CD4-positive, alpha-beta T cell (primary cell): Measurements from ENCODE around the gene ANKHD1. TPM values are rescaled to one million over a fixed set of nuclear protein-coding genes. Genes with fewer than 3 reads are reported as not detected.

ENCODE experiments used
- ATAC-seq: fragments of 200-7000 bp; cut with Tn5 transposase; one replicate; pipeline ENCODE4 v1.10.0; 2022; ENCODE audit warnings: mild to moderate bottlenecking; ENCODE audit not compliant: poor library complexity
- CTCF ChIA-PET: fragments of 350-600 bp; sonication (Branson Sonifier 250); formaldehyde crosslinking; loops from one replicate; lab custom pipeline; 2021; ENCODE audit warnings: antibody characterized with exemption, inconsistent platforms; lab: Charles Lee
- POLR2A ChIA-PET: fragments of 350-600 bp; sonication (Branson Sonifier 250); formaldehyde crosslinking; loops from one replicate; lab custom pipeline; 2021; ENCODE audit warnings: antibody characterized with exemption, inconsistent platforms; lab: Charles Lee
- DNase-seq, 14 experiments: peaks; one replicate each; pipeline ENCODE4 v3.0.0-alpha.2; 2013 to 2020; ENCODE audit warnings: mixed read lengths in 2 of 14
- H3K27ac ChIP-seq, 2 donors: one replicate each; pipeline versions ENCODE4 v1.5.1 to v1.7.0; 2013; ENCODE audit warnings: low read length in 2 of 2, low read depth in 1 of 2, mild to moderate bottlenecking in 1 of 2
- H3K27me3 ChIP-seq, 2 experiments: 1 replicate in 1 of 2; 2 replicates in 1 of 2; pipeline versions ENCODE4 v1.6.1 to v1.7.0; 2013; ENCODE audit warnings: low read length in 2 of 2, control low read depth in 1 of 2, mild to moderate bottlenecking in 1 of 2, moderate library complexity in 1 of 2; ENCODE audit not compliant: insufficient read depth in 2 of 2, control insufficient read depth in 1 of 2
- H3K36me3 ChIP-seq: one replicate; pipeline ENCODE4 v1.6.1; 2013; ENCODE audit warnings: low read length, control low read depth; ENCODE audit not compliant: insufficient read depth
- H3K4me1 ChIP-seq: one replicate; pipeline ENCODE4 v1.6.1; 2013; ENCODE audit warnings: low read length, control low read depth; ENCODE audit not compliant: insufficient read depth
- H3K4me3 ChIP-seq: one replicate; pipeline ENCODE4 v1.5.1; 2013; ENCODE audit warnings: mild to moderate bottlenecking, low read length, moderate library complexity
- H3K9me3 ChIP-seq, 2 experiments: 1 replicate in 1 of 2; 2 replicates in 1 of 2; pipeline versions ENCODE4 v1.6.1 to v1.7.0; 2013; ENCODE audit warnings: low read length in 2 of 2, mild to moderate bottlenecking in 2 of 2, control low read depth in 1 of 2, moderate library complexity in 1 of 2; ENCODE audit not compliant: control insufficient read depth in 1 of 2, insufficient read depth in 1 of 2
- H3K27ac Mint-ChIP-seq: one replicate; pipeline ENCODE4 v1.8.0; 2020; ENCODE audit warnings: mixed read lengths
- H3K27me3 Mint-ChIP-seq: one replicate; pipeline ENCODE4 v1.8.0; 2021; ENCODE audit warnings: mixed read lengths
- H3K36me3 Mint-ChIP-seq: one replicate; pipeline ENCODE4 v1.8.0; 2021; ENCODE audit warnings: low read depth, mixed read lengths
- H3K4me1 Mint-ChIP-seq: one replicate; pipeline ENCODE4 v1.8.0; 2021; ENCODE audit warnings: low read depth, mixed read lengths
- H3K4me3 Mint-ChIP-seq: one replicate; pipeline ENCODE4 v1.8.0; 2020; ENCODE audit warnings: mild to moderate bottlenecking, mixed read lengths
- H3K9me3 Mint-ChIP-seq: one replicate; pipeline ENCODE4 v1.8.0; 2020; ENCODE audit warnings: mixed read lengths
- CTCF ChIP-seq: fragments of 200-600 bp; IDR thresholded peaks from one replicate; pipeline ENCODE4 v1.8.0; 2022; ENCODE audit warnings: antibody characterized with exemption, mild to moderate bottlenecking
- intact Hi-C, 2 experiments: fragments of 100-400 bp; cut with DNase I in 1 of 2; cut with micrococcal nuclease in 1 of 2; formaldehyde crosslinking; loops; one replicate each; pipeline versions ENCODE4 v1.15.1 to v1.9.0; 2023 to 2025; cut with DNase I, micrococcal nuclease
- total RNA-seq, 174 experiments: library from RNA in 2 of 174; stranded (reverse) in 2 of 174; gene quantifications; one replicate each; pipeline ENCODE4 v1.2.3 and lab custom pipeline; 2021 to 2026

Gene ANKHD1
- total RNA-seq, 2 experiments from 2014 or later, result 202 to 212 TPM

- H3K4me3 ChIP-seq, result peak overlapping the region; percentile 29
- DNase-seq, result no peak
- CTCF ChIA-PET, result interaction anchor here (1.2 kb wide), 1 partner anchor 21 kb away, joined by 4 read pairs; the partner anchor contains the start of gene EIF4EBP3
Measured at GRCh38 chr5:140568443-140569063, 166.9 kb downstream of the ANKHD1 start.

GRCh38 chr5:140569197-140569596 lies 167.6 kb downstream of the ANKHD1 start:
- H3K36me3 Mint-ChIP-seq, result peaks cover 57% of the 10 kb centered on the region
- CTCF ChIA-PET, result interaction anchor here (0.9 to 1.2 kb wide), 2 partner anchors 18 to 22 kb away, joined by 3 to 4 read pairs; partner anchors contain the start of gene EIF4EBP3
- Histone ChIP-seq H3K4me1 (peaks cover 54% of the 10 kb centered on the region), H3K36me3 (peaks cover 37% of the 10 kb centered on the region), H3K27me3 (no peaks in the 10 kb centered on the region), H3K9me3 (no peaks in the 10 kb centered on the region), H3K27ac (peak overlapping the region; percentile 58 to 88), H3K4me3 (peak overlapping the region; percentile 29)
- POLR2A ChIA-PET, result interaction anchor here (1.6 to 2.2 kb wide), 4 partner anchors 12 to 168 kb away, joined by 8 to 9 read pairs (median 8); partner anchors contain the start of genes ANKHD1, EIF4EBP3, IK and NDUFA2
- no peak for TF ChIP-seq CTCF
- intact Hi-C loops, result loop anchor here in 1 of 2 experiments (5.0 to 10.0 kb wide), 4 partner anchors 128 to 462 kb away; partner anchors contain the start of gene CYSTM1
- H3K27me3 Mint-ChIP-seq, result no peaks in the 10 kb centered on the region
- H3K4me1 Mint-ChIP-seq, result peaks cover 58% of the 10 kb centered on the region
- H3K9me3 Mint-ChIP-seq, result no peaks in the 10 kb centered on the region
- DNase-seq, result peak in 3 of 14 experiments; percentile 57 to 67 (median 62)
- peak overlapping the region; percentile 97 for H3K27ac Mint-ChIP-seq
- H3K4me3 Mint-ChIP-seq, result peak overlapping the region; percentile 84
- no peak for ATAC-seq

More at GRCh38 chr5:140568443-140569063, 166.9 kb downstream of the ANKHD1 start:
- H3K27me3 ChIP-seq, result no peaks in the 10 kb centered on the region
- Mint-ChIP-seq H3K36me3 (peaks cover 62% of the 10 kb centered on the region), H3K4me3 (peak overlapping the region; percentile 84), H3K9me3 (no peaks in the 10 kb centered on the region), H3K27ac (peak overlapping the region; percentile 97), H3K4me1 (peaks cover 64% of the 10 kb centered on the region), H3K27me3 (no peaks in the 10 kb centered on the region)
- H3K4me1 ChIP-seq, result peaks cover 60% of the 10 kb centered on the region
- H3K36me3 ChIP-seq, result peaks cover 37% of the 10 kb centered on the region
- peak overlapping the region; percentile 58 to 88 for H3K27ac ChIP-seq
- intact Hi-C loops, result loop anchor here in 1 of 2 experiments (5.0 to 10.0 kb wide), 4 partner anchors 129 to 461 kb away; partner anchors contain the start of gene CYSTM1
- POLR2A ChIA-PET, result interaction anchor here (1.6 to 2.2 kb wide), 3 partner anchors 11 to 167 kb away, joined by 8 to 9 read pairs (median 9); partner anchors contain the start of genes ANKHD1, IK, NDUFA2 and SRA1
- no peak for TF ChIP-seq CTCF
- H3K9me3 ChIP-seq, result no peaks in the 10 kb centered on the region
- ATAC-seq, result no peak

- Mint-ChIP-seq H3K9me3 (no peaks in the 10 kb centered on the region), H3K27me3 (no peaks in the 10 kb centered on the region), H3K4me1 (peaks cover 49% of the 10 kb centered on the region), H3K36me3 (peaks cover 48% of the 10 kb centered on the region), H3K4me3 (no peak overlapping the region), H3K27ac (peak overlapping the region; percentile 97)
- ATAC-seq (no peak), DNase-seq (no peak)
- Histone ChIP-seq H3K27me3 (no peaks in the 10 kb centered on the region), H3K4me3 (no peak overlapping the region), H3K9me3 (no peaks in the 10 kb centered on the region), H3K36me3 (peaks cover 37% of the 10 kb centered on the region), H3K4me1 (peaks cover 50% of the 10 kb centered on the region), H3K27ac (peak overlapping the region; percentile 58 to 88)
- CTCF ChIA-PET, result interaction anchor here (0.9 to 1.2 kb wide), 2 partner anchors 19 to 22 kb away, joined by 3 to 4 read pairs; partner anchors contain the start of gene EIF4EBP3
- intact Hi-C loops, result no loop called here
- no peak for TF ChIP-seq CTCF
- POLR2A ChIA-PET, result interaction anchor here (0.5 to 2.2 kb wide), 8 partner anchors 13 to 459 kb away, joined by 3 to 9 read pairs (median 6); partner anchors contain the start of genes ANKHD1, EIF4EBP3, IK and NDUFA2
Measured at GRCh38 chr5:140570058-140570457, 168.4 kb downstream of the ANKHD1 start.
